BE2C (cell line): Measurements from ENCODE around the gene SBK2.
"Not testable (repeated sequence)": the region's sequence is repeated elsewhere in the genome, so short reads cannot be mapped to it uniquely, and the experiment has no call there.

Source experiments
- DNase-seq: peaks from one replicate; pipeline ENCODE4 v3.0.0-alpha.2; 2020
- H3K27me3 ChIP-seq: fragments of 250-450 bp; sonication (Bioruptor Pico); 2 replicates; pipeline ENCODE4 v1.5.1; 2020; ENCODE audit warnings: mild to moderate bottlenecking
- H3K36me3 ChIP-seq: fragments of 250-450 bp; sonication (Bioruptor Pico); 2 replicates; pipeline ENCODE4 v1.5.1; 2020; ENCODE audit warnings: mild to moderate bottlenecking
- H3K4me1 ChIP-seq: fragments of 250-450 bp; sonication (Bioruptor Pico); 2 replicates; pipeline ENCODE4 v1.5.1; 2020
- H3K4me3 ChIP-seq: 2 replicates; pipeline ENCODE4 v1.5.1; 2011; ENCODE audit warnings: low read depth, low read length
- H3K9me3 ChIP-seq: fragments of 250-450 bp; sonication (Bioruptor Pico); 2 replicates; pipeline ENCODE4 v1.5.1; 2020
- CTCF ChIP-seq: IDR thresholded peaks from 2 replicates; pipeline ENCODE4 v1.5.1; 2012; ENCODE audit warnings: mild to moderate bottlenecking, low read depth, low read length

Gene SBK2

GRCh38 chr19:55576746-55577145, 39.8 kb upstream of the SBK2 start:
- H3K4me3 ChIP-seq: no peak overlapping the region
- DNase-seq: no peak
- TF ChIP-seq CTCF: no peak
- no peaks in the 10 kb centered on the region; the same call in 1 of the 2 replicates for H3K4me1 ChIP-seq
- peaks cover 12% of the 10 kb centered on the region for H3K36me3 ChIP-seq
- no peaks in the 10 kb centered on the region for H3K27me3 ChIP-seq
- no peaks in the 10 kb centered on the region for H3K9me3 ChIP-seq

GRCh38 chr19:55573929-55574328, 37.0 kb upstream of the SBK2 start:
- not testable (repeated sequence) for H3K4me1 ChIP-seq, DNase-seq, H3K9me3 ChIP-seq, H3K4me3 ChIP-seq, H3K27me3 ChIP-seq
- H3K36me3 ChIP-seq: peaks cover 12% of the 10 kb centered on the region

- H3K4me3 ChIP-seq, DNase-seq, H3K9me3 ChIP-seq, H3K27me3 ChIP-seq, H3K4me1 ChIP-seq, H3K36me3 ChIP-seq: not testable (repeated sequence)
These were observed 32.5 kb upstream of the SBK2 start for GRCh38 chr19:55569477-55569876.

- no peaks in the 10 kb centered on the region for H3K4me1 ChIP-seq
- TF ChIP-seq CTCF: no peak
- H3K27me3 ChIP-seq: no peaks in the 10 kb centered on the region
- DNase-seq: no peak
- no peaks in the 10 kb centered on the region for H3K36me3 ChIP-seq
- no peak overlapping the region for H3K4me3 ChIP-seq
- H3K9me3 ChIP-seq: no peaks in the 10 kb centered on the region
These were observed 30.9 kb upstream of the SBK2 start for GRCh38 chr19:55567708-55568328.

GRCh38 chr19:55566823-55567222, 29.9 kb upstream of the SBK2 start:
- H3K4me1 ChIP-seq: no peaks in the 10 kb centered on the region
- TF ChIP-seq CTCF: no peak
- DNase-seq: no peak
- no peak overlapping the region for H3K4me3 ChIP-seq
- no peaks in the 10 kb centered on the region for H3K36me3 ChIP-seq
- no peaks in the 10 kb centered on the region for H3K27me3 ChIP-seq
- no peaks in the 10 kb centered on the region for H3K9me3 ChIP-seq

- no peaks in the 10 kb centered on the region for H3K9me3 ChIP-seq
- H3K4me1 ChIP-seq: no peaks in the 10 kb centered on the region
- TF ChIP-seq CTCF: no peak
- no peak for DNase-seq
- no peaks in the 10 kb centered on the region for H3K36me3 ChIP-seq
- no peaks in the 10 kb centered on the region for H3K27me3 ChIP-seq
- no peak overlapping the region for H3K4me3 ChIP-seq
These were observed 26.3 kb upstream of the SBK2 start for GRCh38 chr19:55563261-55563690.

GRCh38 chr19:55559684-55560083, 22.8 kb upstream of the SBK2 start:
- no peak for DNase-seq
- Histone ChIP-seq H3K4me3 (no peak overlapping the region), H3K9me3 (no peaks in the 10 kb centered on the region), H3K36me3 (no peaks in the 10 kb centered on the region), H3K4me1 (no peaks in the 10 kb centered on the region), H3K27me3 (no peaks in the 10 kb centered on the region)
- TF ChIP-seq CTCF: no peak
